Kidney epithelial cell (primary cell): Measurements from ENCODE around the gene HIBCH. TPM values are rescaled to one million over a fixed set of nuclear protein-coding genes. Genes with fewer than 3 reads are reported as not detected.
"Not testable (repeated sequence)": the region's sequence is repeated elsewhere in the genome, so short reads cannot be mapped to it uniquely, and the experiment has no call there.

ENCODE experiments used
- DNase-seq: peaks from one replicate; pipeline ENCODE4 v3.0.0-alpha.2; 2010; ENCODE audit warnings: low read depth
- H3K27me3 ChIP-seq: 2 replicates; pipeline ENCODE4 v1.6.0; 2011; ENCODE audit warnings: low read length; ENCODE audit not compliant: control insufficient read depth, insufficient read depth
- H3K36me3 ChIP-seq: 2 replicates; pipeline ENCODE4 v1.5.1; 2011; ENCODE audit warnings: low read length; ENCODE audit not compliant: control insufficient read depth, insufficient read depth
- H3K4me3 ChIP-seq: 2 replicates; pipeline ENCODE4 v1.5.1; 2011; ENCODE audit warnings: low read depth, mild to moderate bottlenecking, control low read depth, low read length
- CTCF ChIP-seq: IDR thresholded peaks from 2 replicates; pipeline ENCODE4 v1.5.1; 2011; ENCODE audit warnings: mild to moderate bottlenecking, moderate library complexity, low read length, control low read depth, inconsistent platforms; ENCODE audit not compliant: insufficient read depth, poor library complexity, severe bottlenecking
- total RNA-seq: library from RNA; depleted of rRNA; stranded (reverse); fragments of >200 nt; gene quantifications from 2 replicates; pipeline ENCODE4 v1.2.3, GENCODE V29; 2015

The HIBCH gene
- total RNA-seq, 1 donor from 2014 or later = 7.8 TPM

- no peak for DNase-seq
- Histone ChIP-seq H3K4me3 (no peak overlapping the region), H3K27me3 (no peaks in the 10 kb centered on the region), H3K36me3 (no peaks in the 10 kb centered on the region)
- no peak for TF ChIP-seq CTCF
These were observed 47.7 kb downstream of the HIBCH start for GRCh38 chr2:190271783-190272456.

GRCh38 chr2:190270298-190270697, 49.3 kb downstream of the HIBCH start:
- Histone ChIP-seq H3K36me3 (no peaks in the 10 kb centered on the region), H3K27me3 (no peaks in the 10 kb centered on the region), H3K4me3 (no peak overlapping the region)
- no peak for DNase-seq
- no peak for TF ChIP-seq CTCF

- DNase-seq, H3K4me3 ChIP-seq, H3K36me3 ChIP-seq, H3K27me3 ChIP-seq: not testable (repeated sequence)
These were observed 49.9 kb downstream of the HIBCH start for GRCh38 chr2:190269699-190270098.

- Histone ChIP-seq H3K36me3 (no peaks in the 10 kb centered on the region), H3K4me3 (no peak overlapping the region), H3K27me3 (no peaks in the 10 kb centered on the region)
- peak; percentile 31 for DNase-seq
- no peak for TF ChIP-seq CTCF
These were observed 52.3 kb downstream of the HIBCH start for GRCh38 chr2:190267302-190267701.

GRCh38 chr2:190266314-190266713, 53.3 kb downstream of the HIBCH start:
- H3K36me3 ChIP-seq = no peaks in the 10 kb centered on the region
- H3K4me3 ChIP-seq = no peak overlapping the region
- no peaks in the 10 kb centered on the region for H3K27me3 ChIP-seq
- TF ChIP-seq CTCF = no peak
- DNase-seq = no peak

- no peak for DNase-seq
- TF ChIP-seq CTCF = no peak
- Histone ChIP-seq H3K27me3 (no peaks in the 10 kb centered on the region), H3K36me3 (no peaks in the 10 kb centered on the region), H3K4me3 (no peak overlapping the region)
These were observed 57.8 kb downstream of the HIBCH start for GRCh38 chr2:190261851-190262250.
